Upper lobe of left lung (tissue), 4 donors: ENCODE measurements around the gene TMEM178A.

Experiments
- CTCF ChIP-seq, 6 experiments: fragments of 450-650 bp in 4 of 6; fragments of 200-600 bp in 2 of 6; sonication (generic) in 2 of 6; IDR thresholded peaks; one replicate each; pipeline ENCODE4 v1.5.1; 2016 to 2019; ENCODE audit warnings: antibody characterized with exemption in 6 of 6
- EP300 ChIP-seq, 4 donors: sonication (generic); formaldehyde crosslinking; IDR thresholded peaks; one replicate each; pipeline ENCODE4 v1.5.1; 2017; ENCODE audit warnings: antibody characterized with exemption in 4 of 4, control low read depth in 2 of 4
- POLR2A ChIP-seq, 4 donors: fragments of 450-650 bp; IDR thresholded peaks; one replicate each; pipeline ENCODE4 v1.5.1; 2016 to 2017; ENCODE audit warnings: antibody characterized with exemption in 4 of 4, mild to moderate bottlenecking in 2 of 4
- POLR2AphosphoS5 ChIP-seq, 2 donors: sonication (generic); formaldehyde crosslinking; IDR thresholded peaks; one replicate each; pipeline ENCODE4 v1.5.1; 2017; ENCODE audit warnings: antibody characterized with exemption in 2 of 2

- no peak for TF ChIP-seq CTCF (IDR thresholded peaks at IDR 0.05)
- TF ChIP-seq POLR2A (IDR thresholded peaks at IDR 0.05) = no peak
- TF ChIP-seq POLR2AphosphoS5 (IDR thresholded peaks at IDR 0.05) = no peak
- no peak for TF ChIP-seq EP300 (IDR thresholded peaks at IDR 0.05)
Measured at GRCh38 chr2:39689272-39689841, 23.6 kb downstream of the TMEM178A start.
